K562 (cell line): ENCODE measurements around the gene KHDRBS2. TPM values are rescaled to one million over a fixed set of nuclear protein-coding genes. Genes with fewer than 3 reads are reported as not detected.

Source experiments
- AFF1 ChIP-seq, 2 experiments: fragments of 450-650 bp; IDR thresholded peaks; 2 replicates each; pipeline ENCODE4 v1.6.1; 2018; ENCODE audit warnings: mild to moderate bottlenecking in 2 of 2, low read depth in 1 of 2; ENCODE audit not compliant: partially characterized antibody in 2 of 2
- CBX3 ChIP-seq, 2 experiments: IDR thresholded peaks; 1 replicate in 1 of 2; 2 replicates in 1 of 2; pipeline ENCODE4 v1.6.1; 2012; ENCODE audit warnings: inconsistent platforms in 2 of 2, low read length in 2 of 2, borderline replicate concordance in 1 of 2, control low read depth in 1 of 2
- IFI16 ChIP-seq: fragments of 250-450 bp; sonication (Bioruptor Pico); IDR thresholded peaks from 2 replicates; pipeline ENCODE4 v2.1.2; 2022; ENCODE audit warnings: mild to moderate bottlenecking, inconsistent platforms
- MLLT1 ChIP-seq, 2 experiments: fragments of 450-650 bp; IDR thresholded peaks; 2 replicates each; pipeline ENCODE4 v1.6.1; 2016
- NFRKB ChIP-seq: fragments of 450-650 bp; IDR thresholded peaks from 2 replicates; pipeline ENCODE4 v1.6.1; 2016; ENCODE audit warnings: low read depth
- TCFL5 ChIP-seq: fragments of 250-450 bp; sonication (Bioruptor Pico); conservative IDR thresholded peaks from 2 replicates; pipeline ENCODE4 v1.6.1; 2021; ENCODE audit warnings: mild to moderate bottlenecking, moderate library complexity, matching md5 sums
- ZBTB33 ChIP-seq: sonication (generic); formaldehyde crosslinking; IDR thresholded peaks from 2 replicates; pipeline ENCODE4 v1.8.1; 2023; ENCODE audit warnings: mild to moderate bottlenecking, missing genetic modification reagents
- ZNF282 ChIP-seq: sonication (generic); formaldehyde crosslinking; IDR thresholded peaks from 2 replicates; pipeline ENCODE4 v1.8.1; 2023; ENCODE audit warnings: missing genetic modification reagents
- ZNF518B ChIP-seq: fragments of 250-450 bp; sonication (Bioruptor Pico); IDR thresholded peaks from 2 replicates; pipeline ENCODE4 v1.5.0; 2021; ENCODE audit warnings: mild to moderate bottlenecking, moderate library complexity
- ZNF740 ChIP-seq, 3 experiments: fragments of 200-800 bp in 1 of 3; sonication (Bioruptor generic) in 1 of 3; sonication (generic) in 1 of 3; formaldehyde crosslinking in 1 of 3; IDR thresholded peaks; 2 replicates each; pipeline versions ENCODE4 v1.6.1 to v1.8.0; 2016 to 2022; ENCODE audit warnings: mild to moderate bottlenecking in 2 of 3, missing compliant biosample characterization in 2 of 3, missing genetic modification characterization in 2 of 3, missing genetic modification reagents in 1 of 3
- polyA plus RNA-seq, 8 experiments: library from polyadenylated mRNA; depleted of rRNA in 4 of 8; stranded (reverse) in 5 of 8; unstranded in 3 of 8; fragments of >200 nt; fragmentation: Nextera tagmentation in 2 of 8; fragmentation: Illumina TruSeq in 1 of 8; extraction: Ambion mirVana in 2 of 8; extraction: Trizol in 1 of 8; gene quantifications; 2 replicates each; pipeline versions ENCODE4 v1.2.1 to v1.2.3, GENCODE V29; 2011 to 2014; ENCODE audit warnings: inconsistent platforms in 1 of 8, missing spikeins in 1 of 8
- total RNA-seq, 7 experiments: library from RNA; depleted of rRNA in 6 of 7; stranded (reverse); fragments of >200 nt in 6 of 7; fragmentation: Illumina TruSeq in 2 of 7; extraction: Trizol in 2 of 7; gene quantifications; 2 replicates each; pipeline versions ENCODE4 v1.2.1 to v1.2.3, GENCODE V29; 2011 to 2021; ENCODE audit warnings: low replicate concordance in 1 of 7

Gene KHDRBS2
- total and polyA plus RNA-seq, 9 of the 15 experiments (the other 6 are each of a cell fraction or from before 2014, with no cell fraction given): not detected

GRCh38 chr6:62037445-62037844 is 248.6 kb downstream of the KHDRBS2 start (continued):
- TF ChIP-seq MLLT1 (IDR thresholded peaks at IDR 0.05) (no peak), ZBTB33 (CRISPR knock-in tag) (no peak), ZNF740 (CRISPR knock-in tag; IDR thresholded peaks at IDR 0.05) (no peak), ZNF740 (tag; IDR thresholded peaks at IDR 0.05) (no peak), ZNF282 (CRISPR knock-in tag) (no peak), ZNF518B (no peak), NFRKB (no peak), CBX3 (IDR thresholded peaks at IDR 0.05; ENCODE audit: borderline replicate concordance in 1 of 2, low read length in 2 of 2) (no peak), IFI16 (CRISPR knock-in tag) (no peak), AFF1 (IDR thresholded peaks at IDR 0.05; ENCODE audit: low read depth in 1 of 2, partially characterized antibody in 2 of 2) (no peak), TCFL5 (CRISPR knock-in tag) (no peak)
